Measurements from ENCODE around the gene PRDX3.

DNA sequence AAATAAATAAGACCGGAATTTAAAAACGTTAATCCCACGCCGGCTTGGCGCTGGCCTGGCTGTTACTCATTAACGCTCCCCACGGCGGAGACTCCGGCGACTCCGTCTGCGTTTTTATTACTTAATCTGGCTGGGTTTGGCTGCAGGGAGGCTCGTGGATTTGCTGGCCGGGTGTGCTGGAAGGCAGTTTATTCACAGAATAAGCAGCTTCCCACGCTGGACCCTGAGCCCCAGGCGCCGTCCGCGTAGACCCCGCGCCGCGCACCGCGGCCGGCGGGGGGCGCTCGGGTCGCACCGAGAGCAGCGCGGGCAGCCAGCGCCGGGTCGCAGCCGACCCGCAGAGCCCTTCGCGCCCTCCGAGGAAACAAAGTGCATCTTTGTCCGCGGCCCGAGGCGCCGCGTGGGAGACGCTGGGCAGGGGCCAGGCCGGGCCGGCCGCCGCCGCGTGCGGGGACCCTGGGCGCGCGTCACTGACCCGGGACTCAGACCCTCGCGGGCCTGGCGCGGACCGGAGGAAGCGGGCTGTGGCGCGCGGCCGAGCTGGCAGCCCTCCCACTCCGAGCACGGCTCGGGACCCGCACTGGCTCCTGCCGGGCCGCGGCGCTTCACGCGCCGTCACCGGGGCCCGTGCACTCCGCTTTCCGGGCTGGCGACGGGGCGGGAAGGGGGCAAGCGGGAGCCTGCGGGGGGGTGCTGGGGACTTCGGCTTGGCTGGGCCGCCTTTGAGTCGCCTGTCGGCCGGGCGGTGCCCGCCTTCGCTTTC is 28.2 kb upstream of the PRDX3 start:
- TF ChIP-seq, protein P1, sequence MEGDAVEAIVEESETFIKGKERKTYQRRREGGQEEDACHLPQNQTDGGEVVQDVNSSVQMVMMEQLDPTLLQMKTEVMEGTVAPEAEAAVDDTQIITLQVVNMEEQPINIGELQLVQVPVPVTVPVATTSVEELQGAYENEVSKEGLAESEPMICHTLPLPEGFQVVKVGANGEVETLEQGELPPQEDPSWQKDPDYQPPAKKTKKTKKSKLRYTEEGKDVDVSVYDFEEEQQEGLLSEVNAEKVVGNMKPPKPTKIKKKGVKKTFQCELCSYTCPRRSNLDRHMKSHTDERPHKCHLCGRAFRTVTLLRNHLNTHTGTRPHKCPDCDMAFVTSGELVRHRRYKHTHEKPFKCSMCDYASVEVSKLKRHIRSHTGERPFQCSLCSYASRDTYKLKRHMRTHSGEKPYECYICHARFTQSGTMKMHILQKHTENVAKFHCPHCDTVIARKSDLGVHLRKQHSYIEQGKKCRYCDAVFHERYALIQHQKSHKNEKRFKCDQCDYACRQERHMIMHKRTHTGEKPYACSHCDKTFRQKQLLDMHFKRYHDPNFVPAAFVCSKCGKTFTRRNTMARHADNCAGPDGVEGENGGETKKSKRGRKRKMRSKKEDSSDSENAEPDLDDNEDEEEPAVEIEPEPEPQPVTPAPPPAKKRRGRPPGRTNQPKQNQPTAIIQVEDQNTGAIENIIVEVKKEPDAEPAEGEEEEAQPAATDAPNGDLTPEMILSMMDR (IDR thresholded peaks at IDR 0.05) = peak; percentile 47 to 97 (median 94)
- no peak for TF ChIP-seq POLR2A (IDR thresholded peaks at IDR 0.05)

Data from uterus (tissue), 2 donors.